HepG2 (cell line): ENCODE results near the gene TBC1D30.

Experiments used
- CEBPB ChIP-seq: IDR thresholded peaks from 2 replicates; pipeline ENCODE4 v1.6.1; 2011; ENCODE audit warnings: low read depth, low read length, improper control_type of control experiment, borderline replicate concordance
- IRF2 ChIP-seq: IDR thresholded peaks from 2 replicates; pipeline ENCODE4 v1.6.1; 2018; ENCODE audit warnings: missing genetic modification reagents, missing compliant biosample characterization
- JUN ChIP-seq: sonication (generic); formaldehyde crosslinking; IDR thresholded peaks from 2 replicates; pipeline ENCODE4 v1.4.0; 2020; ENCODE audit warnings: mild to moderate bottlenecking, missing genetic modification reagents
- JUND ChIP-seq: sonication (generic); formaldehyde crosslinking; IDR thresholded peaks from 2 replicates; pipeline ENCODE4 v1.8.0; 2022; ENCODE audit warnings: mild to moderate bottlenecking, missing genetic modification reagents
- PHB2 ChIP-seq: fragments of 450-650 bp; IDR thresholded peaks from 2 replicates; pipeline ENCODE4 v1.6.1; 2018; ENCODE audit not compliant: partially characterized antibody
- POLR2A ChIP-seq, 2 experiments: IDR thresholded peaks; 2 replicates each; pipeline ENCODE4 v1.6.1; 2011; ENCODE audit warnings: low read depth in 2 of 2, low read length in 2 of 2, mild to moderate bottlenecking in 1 of 2, moderate library complexity in 1 of 2; ENCODE audit not compliant: insufficient read depth in 1 of 2
- POLR2AphosphoS5 ChIP-seq: IDR thresholded peaks from 2 replicates; pipeline ENCODE4 v1.6.1; 2012; ENCODE audit warnings: low read depth, low read length
- SAFB2 ChIP-seq: sonication (generic); formaldehyde crosslinking; IDR thresholded peaks from 2 replicates; pipeline ENCODE4 v1.5.1; 2020; ENCODE audit warnings: missing genetic modification reagents, low read depth, mild to moderate bottlenecking, borderline replicate concordance
- SMAD3 ChIP-seq: sonication (generic); formaldehyde crosslinking; IDR thresholded peaks from 2 replicates; pipeline ENCODE4 v1.4.0; 2020; ENCODE audit warnings: missing genetic modification reagents
- ZBTB7A ChIP-seq: sonication (generic); formaldehyde crosslinking; IDR thresholded peaks from 2 replicates; pipeline ENCODE4 v1.8.0; 2022; ENCODE audit warnings: mild to moderate bottlenecking, missing genetic modification reagents
- TF ChIP-seq, protein P1 (sequence below): sonication (generic); formaldehyde crosslinking; IDR thresholded peaks from 2 replicates; pipeline ENCODE4 v1.5.0; 2020; ENCODE audit warnings: mild to moderate bottlenecking, missing genetic modification reagents, moderate library complexity
- TF ChIP-seq, protein P2 (sequence below): sonication (generic); formaldehyde crosslinking; IDR thresholded peaks from one replicate; pipeline ENCODE4 v1.5.1; 2020; ENCODE audit warnings: mild to moderate bottlenecking, missing genetic modification reagents; ENCODE audit errors: not compliant biosample characterization

DNA sequence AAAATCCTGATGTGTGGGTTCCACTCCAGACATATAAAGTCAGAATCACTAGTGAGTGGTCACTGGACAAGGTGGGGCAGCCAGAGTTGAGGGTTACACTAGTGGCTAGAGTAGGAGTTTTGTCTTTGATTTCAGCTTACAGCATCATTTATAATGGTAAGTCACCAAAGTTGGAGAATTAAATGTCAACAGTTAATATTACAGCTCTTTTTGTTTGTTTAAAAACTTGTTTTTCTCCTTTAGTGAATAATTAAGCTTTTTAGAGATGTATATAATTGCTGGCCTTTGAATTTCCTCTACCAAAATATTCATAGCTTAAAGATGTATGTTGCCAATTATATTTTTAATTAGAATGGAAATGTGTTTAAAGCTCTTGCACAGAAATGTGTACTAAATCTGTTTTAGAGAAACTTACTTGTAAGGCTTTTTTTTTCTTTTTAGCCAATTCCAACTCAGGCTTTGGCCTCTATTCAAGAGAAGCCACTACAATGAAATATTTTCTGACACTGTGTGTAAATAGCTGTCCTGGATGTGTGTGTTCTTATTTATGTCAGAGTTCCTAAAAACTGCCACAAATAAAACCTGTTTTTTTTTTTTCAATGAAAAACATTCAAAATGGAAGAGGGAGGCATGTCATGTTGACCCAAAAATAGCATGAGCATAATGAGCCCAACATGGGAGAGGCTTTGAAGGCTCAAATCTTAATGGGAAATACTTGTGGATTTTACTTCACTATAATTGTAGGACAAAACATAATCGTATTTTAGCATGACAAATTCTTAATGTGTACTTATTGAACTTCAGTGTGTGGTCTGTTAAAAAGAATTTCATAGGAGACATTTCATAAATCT lies 92.2 kb downstream of the TBC1D30 start:
- TF ChIP-seq, protein P1, sequence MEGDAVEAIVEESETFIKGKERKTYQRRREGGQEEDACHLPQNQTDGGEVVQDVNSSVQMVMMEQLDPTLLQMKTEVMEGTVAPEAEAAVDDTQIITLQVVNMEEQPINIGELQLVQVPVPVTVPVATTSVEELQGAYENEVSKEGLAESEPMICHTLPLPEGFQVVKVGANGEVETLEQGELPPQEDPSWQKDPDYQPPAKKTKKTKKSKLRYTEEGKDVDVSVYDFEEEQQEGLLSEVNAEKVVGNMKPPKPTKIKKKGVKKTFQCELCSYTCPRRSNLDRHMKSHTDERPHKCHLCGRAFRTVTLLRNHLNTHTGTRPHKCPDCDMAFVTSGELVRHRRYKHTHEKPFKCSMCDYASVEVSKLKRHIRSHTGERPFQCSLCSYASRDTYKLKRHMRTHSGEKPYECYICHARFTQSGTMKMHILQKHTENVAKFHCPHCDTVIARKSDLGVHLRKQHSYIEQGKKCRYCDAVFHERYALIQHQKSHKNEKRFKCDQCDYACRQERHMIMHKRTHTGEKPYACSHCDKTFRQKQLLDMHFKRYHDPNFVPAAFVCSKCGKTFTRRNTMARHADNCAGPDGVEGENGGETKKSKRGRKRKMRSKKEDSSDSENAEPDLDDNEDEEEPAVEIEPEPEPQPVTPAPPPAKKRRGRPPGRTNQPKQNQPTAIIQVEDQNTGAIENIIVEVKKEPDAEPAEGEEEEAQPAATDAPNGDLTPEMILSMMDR (CRISPR knock-in tag) = no peak
- TF ChIP-seq, protein P2, sequence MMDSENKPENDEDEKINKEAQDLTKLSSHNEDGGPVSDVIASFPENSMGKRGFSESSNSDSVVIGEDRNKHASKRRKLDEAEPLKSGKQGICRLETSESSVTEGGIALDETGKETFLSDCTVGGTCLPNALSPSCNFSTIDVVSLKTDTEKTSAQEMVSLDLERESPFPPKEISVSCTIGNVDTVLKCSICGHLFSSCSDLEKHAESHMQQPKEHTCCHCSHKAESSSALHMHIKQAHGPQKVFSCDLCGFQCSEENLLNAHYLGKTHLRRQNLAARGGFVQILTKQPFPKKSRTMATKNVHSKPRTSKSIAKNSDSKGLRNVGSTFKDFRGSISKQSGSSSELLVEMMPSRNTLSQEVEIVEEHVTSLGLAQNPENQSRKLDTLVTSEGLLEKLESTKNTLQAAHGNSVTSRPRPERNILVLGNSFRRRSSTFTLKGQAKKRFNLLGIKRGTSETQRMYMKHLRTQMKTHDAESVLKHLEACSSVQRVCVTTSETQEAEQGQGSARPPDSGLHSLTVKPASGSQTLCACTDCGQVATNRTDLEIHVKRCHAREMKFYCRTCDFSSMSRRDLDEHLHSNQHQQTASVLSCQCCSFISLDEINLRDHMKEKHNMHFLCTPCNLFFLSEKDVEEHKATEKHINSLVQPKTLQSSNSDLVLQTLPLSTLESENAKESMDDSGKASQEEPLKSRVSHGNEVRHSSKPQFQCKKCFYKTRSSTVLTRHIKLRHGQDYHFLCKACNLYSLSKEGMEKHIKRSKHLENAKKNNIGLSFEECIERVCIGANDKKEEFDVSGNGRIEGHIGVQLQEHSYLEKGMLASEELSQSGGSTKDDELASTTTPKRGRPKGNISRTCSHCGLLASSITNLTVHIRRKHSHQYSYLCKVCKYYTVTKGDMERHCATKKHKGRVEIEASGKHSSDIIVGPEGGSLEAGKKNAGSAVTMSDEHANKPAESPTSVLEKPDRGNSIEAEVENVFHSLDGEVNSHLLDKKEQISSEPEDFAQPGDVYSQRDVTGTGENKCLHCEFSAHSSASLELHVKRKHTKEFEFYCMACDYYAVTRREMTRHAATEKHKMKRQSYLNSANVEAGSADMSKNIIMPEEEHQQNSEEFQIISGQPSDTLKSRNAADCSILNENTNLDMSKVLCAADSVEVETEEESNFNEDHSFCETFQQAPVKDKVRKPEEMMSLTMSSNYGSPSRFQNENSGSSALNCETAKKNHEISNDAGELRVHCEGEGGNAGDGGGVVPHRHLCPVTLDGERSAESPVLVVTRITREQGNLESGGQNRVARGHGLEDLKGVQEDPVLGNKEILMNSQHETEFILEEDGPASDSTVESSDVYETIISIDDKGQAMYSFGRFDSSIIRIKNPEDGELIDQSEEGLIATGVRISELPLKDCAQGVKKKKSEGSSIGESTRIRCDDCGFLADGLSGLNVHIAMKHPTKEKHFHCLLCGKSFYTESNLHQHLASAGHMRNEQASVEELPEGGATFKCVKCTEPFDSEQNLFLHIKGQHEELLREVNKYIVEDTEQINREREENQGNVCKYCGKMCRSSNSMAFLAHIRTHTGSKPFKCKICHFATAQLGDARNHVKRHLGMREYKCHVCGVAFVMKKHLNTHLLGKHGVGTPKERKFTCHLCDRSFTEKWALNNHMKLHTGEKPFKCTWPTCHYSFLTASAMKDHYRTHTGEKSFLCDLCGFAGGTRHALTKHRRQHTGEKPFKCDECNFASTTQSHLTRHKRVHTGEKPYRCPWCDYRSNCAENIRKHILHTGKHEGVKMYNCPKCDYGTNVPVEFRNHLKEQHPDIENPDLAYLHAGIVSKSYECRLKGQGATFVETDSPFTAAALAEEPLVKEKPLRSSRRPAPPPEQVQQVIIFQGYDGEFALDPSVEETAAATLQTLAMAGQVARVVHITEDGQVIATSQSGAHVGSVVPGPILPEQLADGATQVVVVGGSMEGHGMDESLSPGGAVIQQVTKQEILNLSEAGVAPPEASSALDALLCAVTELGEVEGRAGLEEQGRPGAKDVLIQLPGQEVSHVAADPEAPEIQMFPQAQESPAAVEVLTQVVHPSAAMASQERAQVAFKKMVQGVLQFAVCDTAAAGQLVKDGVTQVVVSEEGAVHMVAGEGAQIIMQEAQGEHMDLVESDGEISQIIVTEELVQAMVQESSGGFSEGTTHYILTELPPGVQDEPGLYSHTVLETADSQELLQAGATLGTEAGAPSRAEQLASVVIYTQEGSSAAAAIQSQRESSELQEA = no peak
- TF ChIP-seq PHB2 (no peak), ZBTB7A (CRISPR knock-in tag) (no peak), JUN (no peak), CEBPB (no peak), POLR2AphosphoS5 (no peak), POLR2A (IDR thresholded peaks at IDR 0.05; ENCODE audit: insufficient read depth in 1 of 2, low read depth in 2 of 2, low read length in 2 of 2) (no peak), IRF2 (CRISPR knock-in tag) (no peak), SAFB2 (CRISPR knock-in tag) (no peak), JUND (CRISPR knock-in tag) (no peak), SMAD3 (CRISPR knock-in tag) (no peak)
